HepG2 (cell line): Measurements from ENCODE around the gene CFAP92. TPM values are rescaled to one million over a fixed set of nuclear protein-coding genes. Genes with fewer than 3 reads are reported as not detected.

Experiments
- ATAC-seq: fragments of 200-7000 bp; cut with Tn5 transposase; 3 replicates; pipeline ENCODE4 v1.9.1; 2020; ENCODE audit warnings: mild to moderate bottlenecking, moderate library complexity
- BruUV-seq: library from RNA; stranded (reverse); fragments of 400-500 nt; replicated peaks from 2 replicates; lab custom pipeline; 2021; lab: Mats Ljungman, UMichigan
- CTCF ChIA-PET: fragments of 300-600 bp; formaldehyde crosslinking; extraction: SDS; loops from one replicate; lab custom pipeline; 2021; ENCODE audit warnings: low total read pairs, inconsistent platforms, low intra/inter-chr PET ratio; lab: Yijun Ruan, JAX
- POLR2A ChIA-PET: fragments of 350-600 bp; sonication (Branson Sonifier 250); formaldehyde crosslinking; loops from one replicate; lab custom pipeline; 2020; ENCODE audit warnings: antibody characterized with exemption, inconsistent platforms; lab: Yijun Ruan, JAX
- DNase-seq: peaks from one replicate; pipeline ENCODE4 v3.0.0-alpha.2; 2015; ENCODE audit warnings: low spot score
- FAIRE-seq: peaks from 3 replicates; lab custom pipeline; 2011; peaks lifted over from hg19 to GRCh38; lab: Jason Lieb, UNC
- H2AFZ ChIP-seq: one replicate; pipeline ENCODE4 v1.6.1; 2011; ENCODE audit warnings: low read length, inconsistent platforms
- H3K27ac ChIP-seq: fragments of 300-600 bp; 3 replicates; pipeline ENCODE4 v1.8.0; 2011; ENCODE audit warnings: mixed run types, mild to moderate bottlenecking, mixed read lengths, low read length, inconsistent platforms; ENCODE audit not compliant: insufficient read depth; ENCODE audit errors: extremely low read length
- H3K27me3 ChIP-seq, 2 experiments: fragments of 200-600 bp in 1 of 2; 2 replicates in 1 of 2; 3 replicates in 1 of 2; pipeline versions ENCODE4 v1.6.0 to v1.8.0; 2011; ENCODE audit warnings: low read length in 2 of 2, mild to moderate bottlenecking in 2 of 2, moderate library complexity in 2 of 2, inconsistent platforms in 1 of 2; ENCODE audit not compliant: insufficient read depth in 2 of 2, control insufficient read depth in 1 of 2
- H3K36me3 ChIP-seq, 2 experiments: fragments of 200-600 bp in 1 of 2; replicated peaks in 1 of 2; 2 replicates in 1 of 2; 3 replicates in 1 of 2; pipeline versions ENCODE4 v1.5.1 to v1.8.0; 2011; ENCODE audit warnings: low read length in 2 of 2, inconsistent platforms in 1 of 2; ENCODE audit not compliant: insufficient read depth in 2 of 2, control insufficient read depth in 1 of 2
- H3K4me1 ChIP-seq: 2 replicates; pipeline ENCODE4 v1.5.1; 2012; ENCODE audit warnings: low read length, inconsistent platforms; ENCODE audit not compliant: insufficient read depth
- H3K4me2 ChIP-seq: 2 replicates; pipeline ENCODE4 v1.6.0; 2011; ENCODE audit warnings: low read depth, low read length, inconsistent platforms
- H3K4me3 ChIP-seq, 3 experiments: fragments of 200-600 bp in 1 of 3; sonication (generic), shearing (Covaris generic) in 1 of 3; replicated peaks in 1 of 3; 2 replicates each; pipeline ENCODE4 v1.5.1; 2011 to 2016; ENCODE audit warnings: low read length in 3 of 3, inconsistent platforms in 2 of 3, low read depth in 2 of 3, mild to moderate bottlenecking in 2 of 3, control low read depth in 1 of 3, mixed read lengths in 1 of 3; ENCODE audit not compliant: insufficient read depth in 1 of 3
- H3K79me2 ChIP-seq: one replicate; pipeline ENCODE4 v1.6.1; 2011; ENCODE audit warnings: low read length, inconsistent platforms; ENCODE audit not compliant: insufficient read depth
- H3K9ac ChIP-seq: 2 replicates; pipeline ENCODE4 v1.6.0; 2011; ENCODE audit warnings: mild to moderate bottlenecking, low read depth, low read length, inconsistent platforms; ENCODE audit not compliant: insufficient read depth
- H3K9me3 ChIP-seq: 2 replicates; pipeline ENCODE4 v1.5.1; 2012; ENCODE audit warnings: mild to moderate bottlenecking, low read length
- H4K20me1 ChIP-seq: 2 replicates; pipeline ENCODE4 v1.6.0; 2011; ENCODE audit warnings: inconsistent platforms, mild to moderate bottlenecking, low read length, moderate library complexity; ENCODE audit not compliant: insufficient read depth
- ARID2 ChIP-seq: sonication (generic); formaldehyde crosslinking; IDR thresholded peaks from 2 replicates; pipeline ENCODE4 v1.8.1; 2022; ENCODE audit warnings: mild to moderate bottlenecking, missing genetic modification reagents, borderline replicate concordance
- CCAR2 ChIP-seq: fragments of 200-400 bp; formaldehyde crosslinking; optimal IDR thresholded peaks from 2 replicates; pipeline ENCODE3; 2018; ENCODE audit warnings: low read depth, mild to moderate bottlenecking, low read length, moderate library complexity
- CENPT ChIP-seq: sonication (generic); formaldehyde crosslinking; IDR thresholded peaks from 2 replicates; pipeline ENCODE4 v1.8.0; 2022; ENCODE audit warnings: low read depth, mild to moderate bottlenecking, moderate library complexity, missing genetic modification reagents
- DNMT3B ChIP-seq: conservative IDR thresholded peaks from 2 replicates; pipeline ENCODE4 v1.6.1; 2016; ENCODE audit warnings: missing biosample characterization, control low read depth
- IRX3 ChIP-seq: sonication (generic); formaldehyde crosslinking; IDR thresholded peaks from 2 replicates; pipeline ENCODE4 v1.8.1; 2023; ENCODE audit warnings: mild to moderate bottlenecking, low read depth, missing genetic modification reagents, borderline replicate concordance
- MAZ ChIP-seq, 2 experiments: sonication (generic) in 1 of 2; formaldehyde crosslinking in 1 of 2; IDR thresholded peaks; 2 replicates each; pipeline versions ENCODE4 v1.5.0 to v1.6.1; 2012 to 2020; ENCODE audit warnings: low read depth in 2 of 2, mild to moderate bottlenecking in 2 of 2, borderline replicate concordance in 1 of 2, improper control_type of control experiment in 1 of 2, low read length in 1 of 2, missing genetic modification reagents in 1 of 2, moderate library complexity in 1 of 2
- MIXL1 ChIP-seq: IDR thresholded peaks from 2 replicates; pipeline ENCODE4 v1.6.1; 2016
- NFYC ChIP-seq: IDR thresholded peaks from 2 replicates; pipeline ENCODE4 v1.6.1; 2016; ENCODE audit warnings: missing genetic modification reagents, missing compliant biosample characterization
- STAT5B ChIP-seq: sonication (generic); formaldehyde crosslinking; IDR thresholded peaks from 2 replicates; pipeline ENCODE4 v1.4.0; 2020; ENCODE audit warnings: missing genetic modification reagents
- ZFP1 ChIP-seq: IDR thresholded peaks from 2 replicates; pipeline ENCODE4 v1.6.1; 2016
- ZKSCAN8 ChIP-seq: IDR thresholded peaks from 2 replicates; pipeline ENCODE4 v1.6.1; 2016; ENCODE audit warnings: borderline replicate concordance, missing genetic modification reagents, missing compliant biosample characterization
- WGBS: methylation state at CpG from one replicate; pipeline ENCODE4 v1.1.6; 2017; ENCODE audit warnings: low lambda C conversion rate; 5-methylcytosine and 5-hydroxymethylcytosine counted together
- in situ Hi-C: cut with HindIII; loops from 2 replicates; pipeline ENCODE4 v1.10.0; 2017; ENCODE audit warnings: low pct_unique_long_range_greater_than_20kb; ENCODE audit not compliant: extremely low pct_ligation_motif_present
- intact Hi-C: fragments of 100-400 bp; cut with micrococcal nuclease; formaldehyde crosslinking; loops from one replicate; pipeline ENCODE4 v1.10.0; 2022; ENCODE audit not compliant: unreplicated experiment
- polyA plus RNA-seq, 8 experiments: library from polyadenylated mRNA; depleted of rRNA in 3 of 8; stranded (reverse) in 7 of 8; unstranded in 1 of 8; fragments of >200 nt; fragmentation: Illumina TruSeq in 4 of 8; extraction: Trizol in 4 of 8; gene quantifications; 2 replicates each; pipeline versions ENCODE4 v1.2.1 to v1.2.3, GENCODE V29; 2011 to 2016; ENCODE audit warnings: low read depth in 4 of 8, missing spikeins in 1 of 8, mixed read lengths in 1 of 8; ENCODE audit not compliant: insufficient read depth in 1 of 8
- total RNA-seq, 5 experiments: library from RNA; depleted of rRNA; stranded (reverse); fragments of >200 nt; fragmentation: Illumina TruSeq; extraction: Trizol; gene quantifications; 2 replicates each; pipeline ENCODE4 v1.2.3, GENCODE V29; 2016; ENCODE audit warnings: low read depth in 1 of 5
- TF ChIP-seq, protein P1 (sequence below): sonication (generic); formaldehyde crosslinking; IDR thresholded peaks from 2 replicates; pipeline ENCODE4 v1.4.0; 2020; ENCODE audit warnings: missing genetic modification reagents, borderline replicate concordance
- TF ChIP-seq, protein P2 (sequence below): sonication (generic); formaldehyde crosslinking; IDR thresholded peaks from 2 replicates; pipeline ENCODE4 v1.4.0; 2020; ENCODE audit warnings: missing genetic modification reagents, mild to moderate bottlenecking, borderline replicate concordance

The CFAP92 gene
- total and polyA plus RNA-seq, 2 of the 13 experiments (the other 11 are each of a cell fraction or from before 2014, with no cell fraction given), result 0.18 to 0.46 TPM

DNA sequence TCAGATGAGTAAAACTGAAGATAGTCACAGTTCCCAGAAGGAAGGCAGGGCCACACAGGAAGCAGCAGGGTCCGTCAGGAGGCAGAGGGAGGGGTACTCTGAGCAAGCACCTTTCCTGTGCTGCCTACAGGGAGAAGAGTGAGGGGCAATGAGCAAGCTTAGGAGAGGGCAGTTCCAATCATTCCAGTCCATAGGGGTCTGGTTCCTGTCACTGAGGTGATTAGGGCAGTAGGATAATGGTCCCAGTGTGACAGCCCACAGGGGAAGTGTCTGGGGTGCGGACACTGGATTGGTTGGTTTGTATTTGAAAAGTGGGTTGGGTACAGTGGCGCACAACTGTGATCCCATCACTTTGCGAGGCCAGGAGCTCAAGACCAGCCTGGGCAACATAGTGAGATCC is 121.6 kb downstream of the CFAP92 start (continued):
- TF ChIP-seq CCAR2, result no peak
- no peak for TF ChIP-seq DNMT3B (CRISPR knock-in tag)
- TF ChIP-seq IRX3 (CRISPR knock-in tag), result no peak
- no peak for TF ChIP-seq MIXL1 (CRISPR knock-in tag)
- TF ChIP-seq, protein P1, sequence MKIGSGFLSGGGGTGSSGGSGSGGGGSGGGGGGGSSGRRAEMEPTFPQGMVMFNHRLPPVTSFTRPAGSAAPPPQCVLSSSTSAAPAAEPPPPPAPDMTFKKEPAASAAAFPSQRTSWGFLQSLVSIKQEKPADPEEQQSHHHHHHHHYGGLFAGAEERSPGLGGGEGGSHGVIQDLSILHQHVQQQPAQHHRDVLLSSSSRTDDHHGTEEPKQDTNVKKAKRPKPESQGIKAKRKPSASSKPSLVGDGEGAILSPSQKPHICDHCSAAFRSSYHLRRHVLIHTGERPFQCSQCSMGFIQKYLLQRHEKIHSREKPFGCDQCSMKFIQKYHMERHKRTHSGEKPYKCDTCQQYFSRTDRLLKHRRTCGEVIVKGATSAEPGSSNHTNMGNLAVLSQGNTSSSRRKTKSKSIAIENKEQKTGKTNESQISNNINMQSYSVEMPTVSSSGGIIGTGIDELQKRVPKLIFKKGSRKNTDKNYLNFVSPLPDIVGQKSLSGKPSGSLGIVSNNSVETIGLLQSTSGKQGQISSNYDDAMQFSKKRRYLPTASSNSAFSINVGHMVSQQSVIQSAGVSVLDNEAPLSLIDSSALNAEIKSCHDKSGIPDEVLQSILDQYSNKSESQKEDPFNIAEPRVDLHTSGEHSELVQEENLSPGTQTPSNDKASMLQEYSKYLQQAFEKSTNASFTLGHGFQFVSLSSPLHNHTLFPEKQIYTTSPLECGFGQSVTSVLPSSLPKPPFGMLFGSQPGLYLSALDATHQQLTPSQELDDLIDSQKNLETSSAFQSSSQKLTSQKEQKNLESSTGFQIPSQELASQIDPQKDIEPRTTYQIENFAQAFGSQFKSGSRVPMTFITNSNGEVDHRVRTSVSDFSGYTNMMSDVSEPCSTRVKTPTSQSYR, result no peak
- TF ChIP-seq, protein P2, sequence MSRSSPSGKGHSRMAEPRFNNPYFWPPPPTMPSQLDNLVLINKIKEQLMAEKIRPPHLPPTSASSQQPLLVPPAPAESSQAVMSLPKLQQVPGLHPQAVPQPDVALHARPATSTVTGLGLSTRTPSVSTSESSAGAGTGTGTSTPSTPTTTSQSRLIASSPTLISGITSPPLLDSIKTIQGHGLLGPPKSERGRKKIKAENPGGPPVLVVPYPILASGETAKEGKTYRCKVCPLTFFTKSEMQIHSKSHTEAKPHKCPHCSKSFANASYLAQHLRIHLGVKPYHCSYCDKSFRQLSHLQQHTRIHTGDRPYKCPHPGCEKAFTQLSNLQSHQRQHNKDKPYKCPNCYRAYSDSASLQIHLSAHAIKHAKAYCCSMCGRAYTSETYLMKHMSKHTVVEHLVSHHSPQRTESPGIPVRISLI, result no peak
- TF ChIP-seq MAZ (IDR thresholded peaks at IDR 0.05; ENCODE audit: borderline replicate concordance, low read depth, low read length), result no peak
- no peak for TF ChIP-seq MAZ (CRISPR knock-in tag; IDR thresholded peaks at IDR 0.05; ENCODE audit: low read depth)
- no peak for TF ChIP-seq ARID2 (CRISPR knock-in tag)
- no peak for TF ChIP-seq NFYC

DNA sequence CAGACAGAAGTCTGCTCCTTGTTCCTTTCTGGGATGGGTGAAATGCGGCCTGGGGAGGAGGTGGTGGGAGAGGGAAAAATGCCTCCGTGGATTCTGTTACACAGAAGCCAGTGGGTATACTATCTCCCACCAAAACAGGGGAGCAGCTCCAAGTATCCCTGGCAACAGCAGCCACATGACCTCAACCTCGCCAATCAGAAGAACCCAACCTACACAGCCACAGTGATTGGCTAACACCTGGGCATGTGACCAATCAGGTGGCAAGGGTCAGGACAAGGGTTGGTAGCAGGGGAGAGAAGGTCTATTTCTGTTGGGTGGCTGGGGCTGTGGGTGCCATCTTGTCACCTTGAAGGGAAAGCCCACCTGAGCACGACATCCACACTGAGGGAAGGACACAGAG is 123.5 kb downstream of the CFAP92 start:
- DNase-seq (no peak), FAIRE-seq (no peak), ATAC-seq (no peak)
- no peak overlapping the region for H3K27ac ChIP-seq
- H3K79me2 ChIP-seq, result no peaks in the 10 kb centered on the region
- H2AFZ ChIP-seq, result no peak overlapping the region
- H3K9ac ChIP-seq, result no peak overlapping the region
- H3K4me2 ChIP-seq, result no peak overlapping the region
- H3K36me3 ChIP-seq, result no peaks in the 10 kb centered on the region
- in situ Hi-C loops (no loop called here), intact Hi-C loops (no loop called here)
- no peaks in the 10 kb centered on the region for H4K20me1 ChIP-seq
- H3K27me3 ChIP-seq, result 0 out of 5 replicates have a peak, but pooled peaks cover 0 to 6% of the 10 kb centered on the region in 2 experiments
- ChIA-PET CTCF (no interaction called here), POLR2A (no interaction called here)
- 68% methylated on average over 4 of the region's 4 CpGs for WGBS
- 0 out of 2 replicates have a peak, but pooled peaks cover 3% of the 10 kb centered on the region for H3K4me1 ChIP-seq
- TF ChIP-seq CENPT (CRISPR knock-in tag) (no peak), ZKSCAN8 (CRISPR knock-in tag) (no peak), ZFP1 (CRISPR knock-in tag) (no peak), STAT5B (CRISPR knock-in tag) (no peak)
- no peak overlapping the region for H3K4me3 ChIP-seq
- BruUV-seq, result no TSS peak
- no peaks in the 10 kb centered on the region for H3K9me3 ChIP-seq
